ENCODE data around the gene MYPN.
"Not testable (repeated sequence)": the region's sequence is repeated elsewhere in the genome, so short reads cannot be mapped to it uniquely, and the experiment has no call there.

The MYPN gene

GRCh38 chr10:68135362-68135761, 26.1 kb downstream of the MYPN start:
- DNase-seq (ENCODE audit: low read depth), result no peak

GRCh38 chr10:68135922-68136792, 26.9 kb downstream of the MYPN start:
- DNase-seq (ENCODE audit: low read depth), result no peak

GRCh38 chr10:68137171-68137570, 27.9 kb downstream of the MYPN start:
- DNase-seq (ENCODE audit: low read depth), result no peak

DNA sequence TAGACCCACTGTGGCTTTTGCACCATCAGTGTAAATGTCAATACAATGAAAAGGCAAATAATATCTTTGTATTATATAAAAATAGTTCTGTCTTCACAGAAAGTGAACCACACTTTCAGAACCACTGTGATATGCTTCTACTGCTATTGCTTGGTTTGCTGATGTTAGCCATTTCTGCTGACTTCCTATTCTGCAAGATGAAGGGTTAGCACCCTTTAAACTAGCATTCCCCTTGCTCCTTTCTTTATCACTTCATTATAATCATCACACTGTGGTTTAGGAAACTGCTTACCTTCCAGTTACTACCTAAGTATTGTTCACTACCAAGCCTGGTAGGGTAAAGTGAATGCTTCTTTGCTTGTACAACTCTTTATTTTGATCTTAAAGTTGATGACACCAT, 29.2 kb downstream of the MYPN start:
- no peak for DNase-seq (ENCODE audit: low read depth)

DNA sequence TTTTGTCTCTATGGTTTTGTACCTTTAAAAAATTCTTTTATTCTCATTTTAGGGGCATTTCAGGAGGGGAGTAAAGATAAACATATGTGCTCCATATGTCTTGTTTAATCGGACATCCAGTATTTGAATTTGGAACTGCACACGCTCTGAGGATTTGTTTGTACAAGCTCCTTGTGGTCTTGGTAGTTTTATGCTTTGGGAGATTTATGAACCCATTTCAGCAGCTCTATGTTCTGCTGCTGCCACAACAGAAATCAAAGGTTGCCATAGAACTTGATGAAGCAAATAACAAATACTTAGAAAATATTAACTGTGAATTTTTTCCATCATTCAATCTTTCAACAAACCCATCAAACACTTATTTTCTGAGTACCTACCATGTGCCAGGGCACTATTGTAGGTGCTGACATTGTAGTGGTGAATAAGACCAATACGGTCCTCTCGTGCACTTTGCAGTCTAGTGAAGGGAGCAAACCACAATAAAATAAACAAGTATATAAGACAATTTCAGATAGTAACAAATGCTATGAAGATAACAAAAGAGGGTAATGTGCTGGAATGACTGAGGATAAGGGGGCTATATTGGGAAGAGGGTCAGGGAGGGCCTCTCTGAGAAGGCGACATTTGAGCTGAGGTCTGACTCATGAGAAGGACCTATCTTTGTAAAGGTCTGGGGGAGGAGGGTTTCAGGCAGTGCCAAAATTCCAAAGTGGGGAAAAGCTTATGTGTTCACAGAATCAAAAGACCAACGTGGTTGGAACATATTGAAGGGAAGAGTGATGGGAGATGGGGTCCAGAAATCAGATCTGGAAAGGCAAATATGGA, 30.4 kb downstream of the MYPN start:
- no peak for DNase-seq (ENCODE audit: low read depth)

DNA sequence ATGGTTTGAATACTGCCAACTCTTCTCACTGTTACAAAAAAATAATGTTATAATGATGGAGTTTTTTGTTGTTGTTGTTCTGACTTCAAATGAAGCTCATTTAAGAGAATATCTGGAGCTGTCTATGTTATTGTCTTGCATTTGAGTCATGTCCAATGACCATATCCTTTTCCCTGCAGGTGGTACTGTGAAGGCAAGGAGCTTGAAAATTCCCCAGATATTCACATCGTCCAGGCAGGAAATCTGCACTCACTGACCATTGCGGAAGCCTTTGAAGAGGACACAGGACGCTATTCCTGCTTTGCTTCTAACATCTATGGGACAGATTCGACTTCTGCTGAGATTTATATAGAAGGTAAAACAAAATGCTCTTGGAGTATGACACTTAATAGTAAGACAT, 33.5 kb downstream of the MYPN start:
- no peak for DNase-seq (ENCODE audit: low read depth)

- no peak for DNase-seq (ENCODE audit: low read depth)
Observed at GRCh38 chr10:68144709-68145108, 35.4 kb downstream of the MYPN start.

GRCh38 chr10:68145705-68146104, 36.4 kb downstream of the MYPN start:
- DNase-seq (ENCODE audit: low read depth), result no peak

DNA sequence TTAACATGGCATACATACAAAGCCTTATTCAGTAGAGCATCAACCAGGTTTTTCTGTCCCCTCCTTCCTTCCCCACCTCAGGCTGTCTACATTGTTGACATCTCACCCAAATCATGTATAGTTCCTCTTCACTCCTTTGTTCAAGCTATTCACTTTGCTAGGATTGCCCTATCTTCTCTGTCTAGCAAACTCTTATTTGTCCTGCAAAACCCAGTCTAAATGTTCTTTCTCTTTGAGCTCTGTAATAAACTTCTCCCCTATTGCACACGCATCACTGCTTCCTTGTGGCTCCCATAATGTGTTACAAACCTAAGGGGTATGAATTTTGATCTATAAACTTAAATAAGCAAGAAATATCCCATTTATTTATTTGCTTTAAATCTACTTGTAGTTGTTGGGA, 36.8 kb downstream of the MYPN start:
- DNase-seq (ENCODE audit: low read depth), result no peak

- DNase-seq (ENCODE audit: low read depth), result no peak
Observed at GRCh38 chr10:68151453-68151852, 42.2 kb downstream of the MYPN start.

DNA sequence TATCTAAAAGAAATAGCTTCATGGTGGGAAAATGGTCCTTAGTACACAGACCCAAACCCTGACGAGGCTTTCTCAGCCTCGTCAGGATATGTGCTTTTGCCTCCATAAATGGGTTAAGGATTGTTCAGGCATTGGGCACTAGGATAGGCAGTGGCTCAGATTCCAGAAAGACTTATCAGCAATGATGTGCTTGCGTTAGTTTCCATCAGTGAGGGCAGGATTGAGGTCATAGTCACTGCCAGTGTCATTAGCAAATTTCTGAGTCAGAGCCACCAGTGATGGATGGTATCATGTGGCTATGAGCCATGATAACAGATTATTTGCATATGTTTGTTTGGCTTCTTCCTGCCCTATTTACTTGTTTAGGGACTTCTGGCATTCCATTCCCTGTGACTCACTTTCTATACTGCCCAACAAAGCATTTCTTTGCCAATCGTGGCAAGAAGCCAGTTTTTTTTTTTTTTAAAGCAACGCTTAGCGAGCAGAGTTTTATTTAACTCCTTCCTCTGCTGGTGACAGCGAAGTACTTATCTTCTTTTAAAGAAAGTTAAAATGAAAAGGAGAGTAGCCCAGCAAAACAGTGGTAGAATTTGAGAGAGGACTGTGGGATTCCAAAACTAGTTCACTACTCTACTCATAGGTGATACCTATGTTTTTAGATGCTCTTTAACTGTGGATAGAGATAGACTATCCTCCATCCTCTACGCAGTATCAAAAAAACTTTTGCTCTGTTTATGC, 44.4 kb downstream of the MYPN start:
- no peak for DNase-seq (ENCODE audit: low read depth)

DNA sequence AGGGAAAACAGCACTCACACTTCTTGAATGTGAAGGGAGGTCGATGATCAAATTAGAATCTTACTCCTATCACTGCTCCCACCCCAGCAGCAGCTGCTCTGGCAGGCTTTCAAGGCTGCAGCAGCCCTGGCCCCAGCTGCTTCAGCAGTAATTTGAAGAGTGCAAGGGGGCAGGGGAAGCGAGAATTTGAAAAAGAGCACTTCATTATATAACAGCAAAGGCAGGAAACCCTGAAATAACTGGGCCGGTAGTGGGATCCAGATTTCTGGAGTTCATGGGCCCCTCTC, 44.9 kb downstream of the MYPN start:
- DNase-seq (ENCODE audit: low read depth), result no peak

- no peak for DNase-seq (ENCODE audit: low read depth)
Observed at GRCh38 chr10:68155615-68156210, 46.4 kb downstream of the MYPN start.

GRCh38 chr10:68156373-68157185, 47.3 kb downstream of the MYPN start:
- DNase-seq (ENCODE audit: low read depth), result peak; percentile 45

DNA sequence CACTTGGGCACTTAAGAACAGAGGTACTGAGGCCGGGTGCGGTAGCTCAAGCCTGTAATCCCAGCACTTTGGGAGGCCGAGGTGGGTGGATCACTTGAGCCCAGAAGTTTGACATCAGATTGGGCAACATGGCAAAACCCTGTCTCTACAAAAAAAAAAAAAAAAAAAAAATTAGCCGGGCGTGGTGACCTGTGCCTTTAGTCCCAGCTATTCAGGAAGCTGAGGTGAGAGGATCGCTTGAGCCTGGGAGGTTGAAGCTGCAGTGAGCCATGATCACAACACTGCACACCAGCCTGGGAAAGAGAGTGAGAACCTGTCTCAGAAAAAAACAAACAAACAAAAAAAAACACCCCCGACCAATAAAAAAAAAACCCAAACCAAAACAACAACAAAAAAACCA, 48.2 kb downstream of the MYPN start:
- DNase-seq (ENCODE audit: low read depth), result not testable (repeated sequence)

DNA sequence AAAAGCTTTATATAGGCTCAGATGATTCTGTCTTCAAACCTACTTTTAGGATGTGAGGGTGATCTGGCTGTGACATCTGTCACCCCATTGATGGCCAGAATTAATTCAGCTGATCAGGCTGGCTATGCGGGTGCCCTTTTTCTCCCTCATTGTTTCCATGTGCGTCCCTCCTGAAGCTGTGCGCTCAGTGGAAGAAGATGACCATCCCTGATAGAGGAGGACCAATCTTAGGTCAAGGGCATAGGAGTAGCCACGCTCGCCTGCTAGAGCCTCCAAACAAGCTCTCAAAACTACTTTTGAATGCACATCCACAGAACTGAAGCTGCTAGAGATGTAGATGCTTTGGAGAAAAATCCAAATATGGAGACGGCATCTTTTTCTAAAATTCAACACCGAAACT, 48.7 kb downstream of the MYPN start:
- DNase-seq (ENCODE audit: low read depth), result no peak

DNA sequence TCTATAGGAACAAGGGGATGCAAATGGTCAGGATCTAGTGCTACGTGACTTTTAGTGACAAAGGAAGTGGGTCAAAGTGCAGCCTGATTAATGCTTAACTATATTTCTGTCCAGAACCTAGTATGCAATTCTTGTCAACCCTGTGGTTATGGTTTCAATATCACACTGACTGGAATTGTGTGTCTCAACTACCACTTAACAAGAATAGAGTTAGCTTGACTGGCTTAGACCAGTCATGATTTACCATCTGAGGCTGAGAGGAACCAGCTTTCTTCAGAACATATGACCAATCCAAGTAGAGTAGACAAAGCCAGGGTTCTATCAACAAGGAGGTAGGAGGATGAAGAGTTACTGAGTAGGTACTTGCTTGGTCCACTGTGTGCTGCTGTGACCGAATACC, 54.4 kb downstream of the MYPN start:
- DNase-seq (ENCODE audit: low read depth), result no peak

GRCh38 chr10:68165643-68166042, 56.4 kb downstream of the MYPN start:
- no peak for DNase-seq (ENCODE audit: low read depth)

DNA sequence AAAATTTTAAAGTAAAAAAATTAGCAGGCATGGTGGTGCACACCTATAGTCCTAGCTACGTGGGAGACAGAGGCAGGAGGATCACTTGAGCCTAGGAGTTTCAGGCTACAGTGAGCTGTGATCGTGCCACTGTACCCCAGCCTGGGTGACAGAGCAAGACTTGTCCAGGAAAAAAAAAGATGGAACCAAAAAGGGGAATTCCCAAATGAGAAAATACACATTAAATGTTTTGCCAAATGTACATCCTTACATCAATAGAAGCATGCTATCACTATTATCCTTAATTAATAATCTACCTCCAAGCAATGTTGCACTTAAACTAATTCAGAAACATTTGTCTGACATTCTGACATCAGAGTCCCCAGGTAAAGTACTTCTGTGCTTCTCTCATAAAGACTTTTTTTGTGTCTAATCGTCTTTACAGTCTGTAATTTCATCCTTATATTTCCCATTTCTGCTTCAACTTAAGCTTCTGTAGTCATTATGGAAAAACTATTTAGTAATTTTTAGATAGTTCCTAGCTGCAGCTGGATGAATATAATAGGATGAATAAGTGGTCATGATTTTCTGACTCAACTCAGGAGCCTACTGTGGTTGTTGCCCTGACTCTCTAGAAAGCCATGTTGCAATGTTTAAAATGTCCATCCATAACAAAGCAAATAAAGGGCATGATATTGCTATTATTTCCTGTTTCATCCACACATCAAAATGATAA, 57.7 kb downstream of the MYPN start:
- no peak for DNase-seq (ENCODE audit: low read depth)

- DNase-seq (ENCODE audit: low read depth), result no peak
Observed at GRCh38 chr10:68167586-68168189, 58.4 kb downstream of the MYPN start.
